Uterus (tissue), 2 donors: ENCODE data around the gene MMD.

ENCODE experiments used
- CTCF ChIP-seq, 4 experiments: fragments of 200-600 bp in 2 of 4; fragments of 450-650 bp in 2 of 4; sonication (generic) in 2 of 4; IDR thresholded peaks; one replicate each; pipeline ENCODE4 v1.5.1; 2016 to 2019; ENCODE audit warnings: antibody characterized with exemption in 4 of 4, mild to moderate bottlenecking in 2 of 4, moderate library complexity in 1 of 4
- POLR2A ChIP-seq, 2 donors: fragments of 450-650 bp; IDR thresholded peaks; one replicate each; pipeline ENCODE4 v1.6.1; 2016; ENCODE audit warnings: antibody characterized with exemption in 2 of 2, mild to moderate bottlenecking in 1 of 2, moderate library complexity in 1 of 2

GRCh38 chr17:55451203-55451641 lies 29.6 kb upstream of the MMD start:
- TF ChIP-seq CTCF (IDR thresholded peaks at IDR 0.05) (no peak), POLR2A (IDR thresholded peaks at IDR 0.05) (no peak)
